ENCODE results near the gene HMGB1.

The HMGB1 gene

GRCh38 chr13:30412346-30412745, 53.4 kb downstream of the HMGB1 start:
- Histone ChIP-seq H3K27me3 (ENCODE audit: insufficient read depth, low read length, poor library complexity, severe bottlenecking) (no peaks in the 10 kb centered on the region), H3K9ac (ENCODE audit: low read depth, low read length, poor library complexity, severe bottlenecking) (no peak overlapping the region), H3K9me3 (ENCODE audit: insufficient read depth, low read depth, low read length) (no peaks in the 10 kb centered on the region), H3K36me3 (ENCODE audit: insufficient read depth, low read length) (no peaks in the 10 kb centered on the region), H3K4me3 (ENCODE audit: low read length, poor library complexity, severe bottlenecking) (no peak overlapping the region), H3F3A (ENCODE audit: low read depth) (no peaks in the 10 kb centered on the region), H3K79me2 (ENCODE audit: insufficient read depth, low read length) (no peaks in the 10 kb centered on the region), H4K20me1 (ENCODE audit: insufficient read depth, low read length, poor library complexity, severe bottlenecking) (no peaks in the 10 kb centered on the region), H2AFZ (ENCODE audit: low read length) (no peak overlapping the region; the same call in 1 of the 2 replicates), H3K4me1 (ENCODE audit: insufficient read depth, low read length, poor library complexity, severe bottlenecking) (peaks cover 39% of the 10 kb centered on the region), H3K4me2 (ENCODE audit: low read depth, low read length, poor library complexity, severe bottlenecking) (no peak overlapping the region), H3K9me2 (replicated peaks; ENCODE audit: low read depth, low read length) (no peaks in the 10 kb centered on the region)
- TF ChIP-seq EZH2phosphoT487 (IDR thresholded peaks at IDR 0.05; ENCODE audit: borderline replicate concordance), result no peak
- TF ChIP-seq CTCF (conservative IDR thresholded peaks at IDR 0.05; ENCODE audit: low read length), result no peak

- no peaks in the 10 kb centered on the region for H3F3A ChIP-seq (ENCODE audit: low read depth)
- H4K20me1 ChIP-seq (ENCODE audit: insufficient read depth, low read length, poor library complexity, severe bottlenecking), result no peaks in the 10 kb centered on the region
- H3K4me1 ChIP-seq (ENCODE audit: insufficient read depth, low read length, poor library complexity, severe bottlenecking), result peaks cover 30% of the 10 kb centered on the region
- no peaks in the 10 kb centered on the region for H3K36me3 ChIP-seq (ENCODE audit: insufficient read depth, low read length)
- no peak overlapping the region for H3K4me2 ChIP-seq (ENCODE audit: low read depth, low read length, poor library complexity, severe bottlenecking)
- TF ChIP-seq CTCF (conservative IDR thresholded peaks at IDR 0.05; ENCODE audit: low read length) (no peak), EZH2phosphoT487 (IDR thresholded peaks at IDR 0.05; ENCODE audit: borderline replicate concordance) (no peak)
- no peak overlapping the region for H3K4me3 ChIP-seq (ENCODE audit: low read length, poor library complexity, severe bottlenecking)
- H3K79me2 ChIP-seq (ENCODE audit: insufficient read depth, low read length), result no peaks in the 10 kb centered on the region
- H3K9me3 ChIP-seq (ENCODE audit: insufficient read depth, low read depth, low read length), result no peaks in the 10 kb centered on the region
- H3K9ac ChIP-seq (ENCODE audit: low read depth, low read length, poor library complexity, severe bottlenecking), result no peak overlapping the region
- no peaks in the 10 kb centered on the region for H3K9me2 ChIP-seq (replicated peaks; ENCODE audit: low read depth, low read length)
- H2AFZ ChIP-seq (ENCODE audit: low read length), result no peak overlapping the region
- no peaks in the 10 kb centered on the region for H3K27me3 ChIP-seq (ENCODE audit: insufficient read depth, low read length, poor library complexity, severe bottlenecking)
Observed at GRCh38 chr13:30410705-30411125, 55.0 kb downstream of the HMGB1 start.

- Histone ChIP-seq H3K4me3 (ENCODE audit: low read length, poor library complexity, severe bottlenecking) (no peak overlapping the region), H2AFZ (ENCODE audit: low read length) (no peak overlapping the region), H3K9ac (ENCODE audit: low read depth, low read length, poor library complexity, severe bottlenecking) (no peak overlapping the region), H4K20me1 (ENCODE audit: insufficient read depth, low read length, poor library complexity, severe bottlenecking) (no peaks in the 10 kb centered on the region), H3K4me2 (ENCODE audit: low read depth, low read length, poor library complexity, severe bottlenecking) (no peak overlapping the region), H3K9me3 (ENCODE audit: insufficient read depth, low read depth, low read length) (no peaks in the 10 kb centered on the region), H3F3A (ENCODE audit: low read depth) (no peaks in the 10 kb centered on the region), H3K36me3 (ENCODE audit: insufficient read depth, low read length) (no peaks in the 10 kb centered on the region), H3K4me1 (ENCODE audit: insufficient read depth, low read length, poor library complexity, severe bottlenecking) (peaks cover 23% of the 10 kb centered on the region), H3K9me2 (replicated peaks; ENCODE audit: low read depth, low read length) (no peaks in the 10 kb centered on the region), H3K27me3 (ENCODE audit: insufficient read depth, low read length, poor library complexity, severe bottlenecking) (no peaks in the 10 kb centered on the region), H3K79me2 (ENCODE audit: insufficient read depth, low read length) (no peaks in the 10 kb centered on the region)
- TF ChIP-seq CTCF (conservative IDR thresholded peaks at IDR 0.05; ENCODE audit: low read length) (no peak), EZH2phosphoT487 (IDR thresholded peaks at IDR 0.05; ENCODE audit: borderline replicate concordance) (no peak)
Observed at GRCh38 chr13:30409886-30410704, 55.6 kb downstream of the HMGB1 start.
